Neural cell (in vitro differentiated cells): ENCODE data around the gene CBFA2T2.

Source experiments
- EP300 ChIP-seq: fragments of 450-650 bp; conservative IDR thresholded peaks from 2 replicates; pipeline ENCODE4 v1.6.1; 2014; ENCODE audit warnings: antibody characterized with exemption, mild to moderate bottlenecking, moderate library complexity; ENCODE audit not compliant: poor library complexity, severe bottlenecking
- TAF1 ChIP-seq: IDR thresholded peaks from 2 replicates; pipeline ENCODE4 v1.6.1; 2012; ENCODE audit warnings: low read depth
- TF ChIP-seq, protein P1 (sequence below): IDR thresholded peaks from 2 replicates; pipeline ENCODE4 v1.6.1; 2012; ENCODE audit warnings: borderline replicate concordance

DNA sequence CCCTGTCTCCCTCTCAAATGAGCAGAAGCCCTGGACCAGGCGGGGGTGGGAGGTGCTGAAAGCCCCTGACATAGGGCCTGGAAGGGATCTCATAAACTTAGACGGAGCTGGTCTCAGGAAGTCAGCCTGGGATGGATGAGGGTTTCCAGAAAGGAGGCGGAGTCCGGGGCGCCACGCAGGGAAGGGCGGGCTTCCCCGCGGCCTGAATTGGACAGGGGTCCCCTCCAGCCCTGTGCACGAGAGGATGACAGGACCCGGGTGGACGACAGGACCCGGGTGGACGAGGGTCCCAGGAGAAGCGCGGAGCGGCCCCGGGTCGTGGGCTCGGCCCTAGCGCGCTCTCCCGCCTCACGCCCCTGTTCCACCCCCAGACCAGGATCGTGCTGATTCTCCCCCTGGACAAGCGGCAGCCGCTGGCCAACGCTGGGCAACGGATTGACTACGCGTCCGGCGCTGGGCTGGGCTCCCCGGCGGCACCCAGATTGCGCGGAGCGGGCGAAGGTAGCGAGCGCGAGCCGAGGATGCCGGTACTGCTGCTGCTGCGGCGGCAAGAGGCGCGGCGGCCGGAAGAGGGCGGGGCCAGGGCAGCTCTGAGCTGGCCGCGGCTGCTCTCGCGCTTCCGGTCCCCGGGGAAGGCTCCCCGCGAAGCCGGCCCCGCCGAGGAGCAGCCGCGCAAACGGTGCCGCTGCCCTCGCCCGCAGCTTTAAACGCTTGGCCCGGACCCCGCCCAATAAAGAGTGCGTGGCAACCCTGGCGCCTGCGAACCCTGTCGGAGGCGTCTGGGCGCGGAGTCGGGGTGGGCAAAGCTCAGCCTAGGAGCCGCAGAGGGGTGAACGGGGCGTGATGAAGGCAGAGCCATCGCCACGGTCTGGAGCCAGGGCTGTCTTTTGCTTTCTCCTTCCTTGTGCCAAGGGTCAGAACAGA, 173.5 kb downstream of the CBFA2T2 start:
- TF ChIP-seq TAF1 = peak; percentile 40
- no peak for TF ChIP-seq EP300
- TF ChIP-seq, protein P1, sequence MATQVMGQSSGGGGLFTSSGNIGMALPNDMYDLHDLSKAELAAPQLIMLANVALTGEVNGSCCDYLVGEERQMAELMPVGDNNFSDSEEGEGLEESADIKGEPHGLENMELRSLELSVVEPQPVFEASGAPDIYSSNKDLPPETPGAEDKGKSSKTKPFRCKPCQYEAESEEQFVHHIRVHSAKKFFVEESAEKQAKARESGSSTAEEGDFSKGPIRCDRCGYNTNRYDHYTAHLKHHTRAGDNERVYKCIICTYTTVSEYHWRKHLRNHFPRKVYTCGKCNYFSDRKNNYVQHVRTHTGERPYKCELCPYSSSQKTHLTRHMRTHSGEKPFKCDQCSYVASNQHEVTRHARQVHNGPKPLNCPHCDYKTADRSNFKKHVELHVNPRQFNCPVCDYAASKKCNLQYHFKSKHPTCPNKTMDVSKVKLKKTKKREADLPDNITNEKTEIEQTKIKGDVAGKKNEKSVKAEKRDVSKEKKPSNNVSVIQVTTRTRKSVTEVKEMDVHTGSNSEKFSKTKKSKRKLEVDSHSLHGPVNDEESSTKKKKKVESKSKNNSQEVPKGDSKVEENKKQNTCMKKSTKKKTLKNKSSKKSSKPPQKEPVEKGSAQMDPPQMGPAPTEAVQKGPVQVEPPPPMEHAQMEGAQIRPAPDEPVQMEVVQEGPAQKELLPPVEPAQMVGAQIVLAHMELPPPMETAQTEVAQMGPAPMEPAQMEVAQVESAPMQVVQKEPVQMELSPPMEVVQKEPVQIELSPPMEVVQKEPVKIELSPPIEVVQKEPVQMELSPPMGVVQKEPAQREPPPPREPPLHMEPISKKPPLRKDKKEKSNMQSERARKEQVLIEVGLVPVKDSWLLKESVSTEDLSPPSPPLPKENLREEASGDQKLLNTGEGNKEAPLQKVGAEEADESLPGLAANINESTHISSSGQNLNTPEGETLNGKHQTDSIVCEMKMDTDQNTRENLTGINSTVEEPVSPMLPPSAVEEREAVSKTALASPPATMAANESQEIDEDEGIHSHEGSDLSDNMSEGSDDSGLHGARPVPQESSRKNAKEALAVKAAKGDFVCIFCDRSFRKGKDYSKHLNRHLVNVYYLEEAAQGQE = peak; percentile 58
